NCI-H526 (cell line): Measurements from ENCODE around the gene PODXL.
"Not testable (repeated sequence)": the region's sequence is repeated elsewhere in the genome, so short reads cannot be mapped to it uniquely, and the experiment has no call there.

Experiments
- DNase-seq, 2 experiments: peaks; one replicate each; lab custom pipeline; 2025; lab: John Stamatoyannopoulos, UW

Gene PODXL

GRCh38 chr7:131511071-131511470, 45.4 kb downstream of the PODXL start:
- no peak for DNase-seq

GRCh38 chr7:131509781-131510180, 46.6 kb downstream of the PODXL start:
- no peak for DNase-seq

DNA sequence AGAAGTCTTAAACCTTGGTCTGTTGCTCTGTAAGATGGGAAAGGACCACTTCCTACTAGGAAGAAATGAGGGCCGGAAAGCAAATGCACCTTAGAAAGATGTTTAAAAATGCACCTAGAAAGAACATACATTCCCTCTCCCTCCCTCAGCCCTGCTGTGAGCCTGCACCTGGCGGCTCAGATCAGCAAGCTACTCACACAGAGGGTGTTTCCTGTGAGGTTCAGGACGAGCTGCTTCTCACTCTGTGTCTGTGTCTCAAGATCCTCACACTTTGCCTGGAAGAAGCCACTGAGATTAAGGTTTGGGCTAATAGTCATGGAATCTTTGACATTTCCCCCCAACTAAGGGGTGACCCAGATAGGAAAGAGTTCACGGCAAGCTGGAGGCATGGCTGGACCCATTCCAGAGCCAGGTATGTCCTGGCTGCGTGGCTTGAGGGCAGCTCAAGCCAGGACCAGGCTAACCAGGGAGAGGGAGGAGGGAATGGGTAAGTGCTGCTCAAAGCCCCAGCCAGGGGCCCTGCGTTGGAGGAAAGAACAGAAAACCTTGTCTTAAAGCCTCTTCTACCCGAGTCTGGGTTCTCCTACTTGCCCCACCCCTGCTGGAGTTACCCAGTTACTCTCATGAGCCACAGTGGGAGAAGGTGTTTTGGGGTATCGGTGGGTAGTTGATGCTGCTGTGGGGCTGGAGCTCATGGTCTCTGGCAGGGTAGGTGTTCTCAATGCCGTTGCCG, 47.5 kb downstream of the PODXL start:
- DNase-seq, result no peak

DNA sequence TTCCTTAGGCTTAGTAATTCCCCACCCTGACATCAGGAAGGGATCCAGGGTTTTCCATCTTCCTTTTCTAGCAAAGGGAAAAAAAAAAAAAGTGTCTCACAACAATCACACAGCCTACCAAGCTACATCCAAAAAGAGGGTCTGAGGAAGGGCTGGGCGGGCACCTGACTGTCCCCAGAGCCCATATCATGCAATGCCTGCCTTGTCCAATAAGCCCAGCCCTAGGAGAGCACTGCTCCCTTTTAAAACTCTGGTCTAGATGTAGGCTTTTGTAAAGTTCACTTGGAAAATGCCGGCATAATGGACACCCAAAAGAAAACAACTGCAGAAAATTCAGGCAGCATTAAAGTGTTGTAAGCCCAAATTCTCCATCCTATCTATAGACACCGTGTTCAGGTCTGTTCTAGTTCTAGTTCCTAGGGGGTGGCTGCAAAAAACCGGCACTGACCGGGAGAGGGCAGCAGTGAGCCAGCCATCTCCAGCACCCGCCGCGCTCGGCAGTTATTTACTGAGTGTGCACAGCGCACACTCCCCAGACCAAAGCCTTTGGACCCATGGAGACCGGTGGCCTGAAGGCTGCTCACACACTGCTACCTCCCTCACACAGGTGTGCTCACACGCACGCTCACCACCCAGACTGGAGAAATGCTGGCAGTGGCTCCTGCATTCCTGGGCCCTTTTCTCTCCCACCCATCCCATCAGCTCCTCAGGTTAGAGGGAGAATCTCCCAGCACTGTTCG, 48.7 kb downstream of the PODXL start:
- peak; percentile 44 to 88 for DNase-seq

DNA sequence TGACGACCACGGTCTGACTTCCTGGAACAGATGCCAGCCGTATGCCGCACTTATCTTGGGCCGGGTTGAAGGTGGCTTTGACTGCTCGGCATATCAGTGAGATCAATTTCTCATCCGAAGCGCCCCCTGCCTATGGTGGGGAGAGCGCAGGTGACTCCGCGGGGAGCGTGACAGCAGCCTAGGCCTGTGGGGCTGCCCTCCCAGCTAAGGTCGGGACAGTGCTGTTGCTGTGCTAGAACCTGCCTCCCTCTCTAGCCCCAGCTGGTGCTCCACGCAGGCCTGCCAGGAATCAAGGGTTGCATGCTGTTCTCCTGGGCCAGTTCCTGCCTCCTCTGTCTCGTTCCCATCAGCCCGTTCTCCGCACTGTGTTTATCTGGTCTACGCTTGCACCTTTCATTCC, 49.8 kb downstream of the PODXL start:
- peak in 1 of 2 experiments; percentile 20 for DNase-seq

DNA sequence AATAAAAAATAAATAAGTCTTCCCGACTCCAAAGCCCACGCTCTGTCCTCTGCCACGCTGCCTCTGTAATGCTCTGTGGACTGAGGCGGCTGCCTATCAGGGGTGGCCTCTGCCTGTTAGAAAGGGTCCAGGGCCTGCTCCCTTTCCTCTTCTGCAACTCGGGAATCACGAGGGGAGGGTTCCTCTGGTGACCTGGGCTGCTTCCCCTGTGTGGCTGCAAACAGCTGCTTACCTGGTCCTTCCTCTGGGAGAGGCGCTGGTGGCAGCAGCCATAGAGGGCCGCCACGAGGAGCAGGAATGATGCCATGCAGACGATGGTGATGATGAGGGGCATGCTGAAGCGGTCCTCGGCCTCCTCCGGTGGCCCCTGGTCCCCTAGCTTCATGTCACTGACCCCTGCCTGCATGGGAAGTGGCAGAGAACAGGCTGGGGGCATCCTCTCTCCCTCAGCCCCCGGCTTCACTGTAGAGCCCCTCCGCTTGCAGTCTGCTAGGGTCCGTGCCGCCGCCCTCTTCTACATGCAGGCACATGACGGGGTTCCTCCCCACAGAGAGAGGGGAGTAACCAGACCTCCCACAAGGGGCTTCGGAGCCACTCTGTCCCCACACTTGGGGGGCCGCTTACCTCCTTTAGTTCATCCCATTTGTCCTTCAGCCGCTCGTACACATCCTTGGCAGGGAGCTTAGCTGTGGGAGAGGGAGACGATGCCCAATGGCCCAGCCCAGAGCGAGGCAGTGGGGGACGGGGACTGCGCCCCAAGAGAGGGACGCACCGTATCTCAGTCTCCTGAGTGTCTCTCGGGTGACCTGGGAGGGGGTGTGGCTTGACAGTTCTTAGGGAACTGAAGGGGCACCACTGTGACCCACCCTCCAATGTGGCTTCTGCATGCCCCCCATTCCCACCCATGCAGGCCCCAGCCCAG, 50.5 kb downstream of the PODXL start:
- no peak for DNase-seq

GRCh38 chr7:131505037-131505620, 51.3 kb downstream of the PODXL start:
- not testable (repeated sequence) for DNase-seq

- DNase-seq, result no peak
Measured at GRCh38 chr7:131504157-131504899, 52.1 kb downstream of the PODXL start.

GRCh38 chr7:131503639-131504038, 52.8 kb downstream of the PODXL start:
- DNase-seq, result no peak

GRCh38 chr7:131502810-131503508, 53.5 kb downstream of the PODXL start:
- no peak for DNase-seq

GRCh38 chr7:131501930-131502685, 54.3 kb downstream of the PODXL start:
- DNase-seq, result no peak

- no peak for DNase-seq
Measured at GRCh38 chr7:131501422-131501821, 55.0 kb downstream of the PODXL start.

- DNase-seq, result no peak
Measured at GRCh38 chr7:131500357-131500756, 56.1 kb downstream of the PODXL start.

DNA sequence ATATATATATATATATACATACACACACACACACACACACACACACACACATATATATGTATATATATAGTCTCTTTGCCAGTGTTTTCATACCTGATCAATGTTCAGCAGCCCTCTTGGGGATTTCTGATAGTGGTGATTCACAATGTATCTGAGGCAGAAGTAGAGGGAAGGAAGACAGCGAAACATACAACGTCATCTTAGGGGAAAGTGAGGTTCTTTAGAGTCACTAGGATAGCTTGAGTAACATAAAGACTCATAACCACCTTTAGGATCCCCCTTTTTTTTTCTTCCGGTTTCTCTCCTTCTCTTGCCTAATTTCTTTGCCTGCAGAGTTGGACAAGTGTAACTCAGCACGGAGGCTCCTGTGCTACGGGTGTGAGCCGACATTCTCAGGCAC, 56.6 kb downstream of the PODXL start:
- DNase-seq, result no peak

DNA sequence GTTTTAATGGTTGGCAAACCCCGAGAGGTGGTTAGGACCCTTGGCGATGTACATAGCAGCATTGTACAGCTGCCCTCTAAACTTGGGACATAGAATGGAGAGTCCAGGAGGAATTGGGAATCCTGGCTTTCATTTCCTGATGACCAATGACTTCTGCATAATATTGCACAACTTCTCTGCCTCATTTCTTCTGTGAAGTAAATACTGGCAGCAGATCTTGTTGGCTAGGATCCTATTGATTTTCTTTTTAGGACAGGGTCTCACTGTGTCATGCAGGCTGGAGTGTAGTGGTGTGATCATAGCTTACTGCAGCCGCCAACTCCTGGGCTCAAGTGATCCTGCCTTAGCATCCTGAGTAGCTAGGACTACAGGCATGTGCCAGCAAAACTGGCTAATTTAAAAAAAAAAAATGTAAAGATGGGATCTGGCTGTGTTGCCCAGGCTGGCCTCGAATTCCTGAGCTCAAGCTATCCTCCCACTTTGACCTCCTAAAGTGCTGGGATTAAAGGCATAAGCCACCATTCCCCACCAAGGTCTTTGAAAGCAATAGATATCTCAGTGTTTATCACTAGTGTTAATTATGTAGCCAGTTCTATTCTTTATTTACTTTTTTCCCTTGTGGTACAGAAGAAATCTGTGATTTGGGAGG, 58.1 kb downstream of the PODXL start:
- no peak for DNase-seq

GRCh38 chr7:131497454-131497853, 59.0 kb downstream of the PODXL start:
- DNase-seq, result no peak

DNA sequence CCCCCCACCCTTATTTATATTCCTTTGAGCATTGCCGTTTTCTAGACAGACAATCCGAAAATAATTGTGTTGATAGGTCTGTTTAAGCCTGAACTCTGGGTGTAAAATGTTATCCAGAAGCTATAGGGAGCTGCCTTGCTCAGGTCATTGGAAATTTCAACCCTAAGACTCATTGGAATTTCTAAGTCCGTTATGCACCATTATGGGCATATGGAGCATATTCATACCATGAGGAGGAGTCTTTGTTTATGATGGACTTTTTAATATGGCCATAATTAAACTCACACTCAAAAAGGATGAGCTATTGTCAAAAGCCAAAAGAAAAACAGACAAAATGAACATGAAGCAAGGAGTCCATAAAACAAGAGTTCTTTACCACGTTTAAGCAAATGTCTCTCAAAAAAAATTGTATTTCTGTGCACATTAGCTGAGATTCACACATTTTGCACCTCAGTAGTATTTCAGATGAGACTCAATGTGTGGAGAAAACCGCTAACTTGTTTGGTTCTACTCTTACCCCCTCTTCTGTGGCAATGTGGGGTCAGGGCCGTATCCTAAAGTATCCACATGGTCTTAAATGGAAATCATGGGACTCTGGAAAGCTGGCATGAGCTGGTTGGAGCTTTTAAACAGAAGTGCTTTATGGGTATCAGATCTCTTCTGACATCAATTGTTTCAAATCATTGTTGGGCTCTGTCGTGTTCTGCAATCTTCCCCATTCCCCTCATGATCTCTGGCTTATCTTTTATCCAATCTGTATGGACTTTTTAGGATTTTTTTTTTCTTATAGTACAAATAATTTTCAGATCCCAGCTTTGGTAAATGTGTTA, 60.5 kb downstream of the PODXL start:
- DNase-seq, result no peak

GRCh38 chr7:131494182-131494581, 62.2 kb downstream of the PODXL start:
- no peak for DNase-seq

- no peak for DNase-seq
Measured at GRCh38 chr7:131493581-131493980, 62.8 kb downstream of the PODXL start.
